CD4-positive, alpha-beta T cell treated with Interleukin-4 for 4 hours (primary cell): ENCODE results near the gene REC8.
"Not testable (repeated sequence)": the region's sequence is repeated elsewhere in the genome, so short reads cannot be mapped to it uniquely, and the experiment has no call there.

Source experiments
- DNase-seq: peaks from one replicate; pipeline ENCODE4 v3.0.0-alpha.2; 2020

REC8 gene

DNA sequence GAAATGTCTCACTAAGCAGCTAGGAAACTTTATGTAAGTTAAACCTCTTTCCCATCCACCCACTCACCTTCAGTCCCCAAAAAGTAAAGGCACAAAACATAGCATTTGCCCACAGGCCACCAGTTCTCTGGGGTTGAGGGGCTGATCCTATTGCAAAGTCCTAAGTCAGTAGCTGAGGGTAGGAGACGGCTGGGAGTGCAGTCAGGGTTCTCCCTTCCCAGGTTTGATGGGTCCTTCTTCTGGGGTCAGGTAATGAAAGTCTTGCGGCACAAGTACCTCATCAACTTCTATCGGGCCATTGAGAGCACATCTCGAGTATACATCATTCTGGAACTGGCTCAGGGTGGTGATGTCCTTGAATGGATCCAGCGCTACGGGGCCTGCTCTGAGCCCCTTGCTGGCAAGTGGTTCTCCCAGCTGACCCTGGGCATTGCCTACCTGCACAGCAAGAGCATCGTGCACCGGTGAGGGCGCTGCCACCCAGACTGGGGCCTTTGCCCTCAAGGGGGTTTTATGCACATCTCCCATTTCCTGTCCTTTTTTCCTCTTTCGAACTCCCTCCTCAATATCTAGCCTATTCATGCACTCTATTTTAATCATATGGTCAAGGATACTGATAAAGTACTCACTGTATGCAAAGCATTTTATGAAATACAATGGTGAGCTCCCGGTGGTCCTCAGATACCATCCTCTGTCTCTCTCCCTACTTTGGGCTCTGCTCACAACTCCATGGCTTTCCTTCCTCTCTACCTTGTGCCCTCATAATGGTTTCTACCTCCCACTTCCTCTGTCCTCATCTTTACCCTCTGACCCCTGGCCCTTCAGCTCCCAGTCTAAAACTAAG is 34.6 kb downstream of the REC8 start:
- no peak for DNase-seq

DNA sequence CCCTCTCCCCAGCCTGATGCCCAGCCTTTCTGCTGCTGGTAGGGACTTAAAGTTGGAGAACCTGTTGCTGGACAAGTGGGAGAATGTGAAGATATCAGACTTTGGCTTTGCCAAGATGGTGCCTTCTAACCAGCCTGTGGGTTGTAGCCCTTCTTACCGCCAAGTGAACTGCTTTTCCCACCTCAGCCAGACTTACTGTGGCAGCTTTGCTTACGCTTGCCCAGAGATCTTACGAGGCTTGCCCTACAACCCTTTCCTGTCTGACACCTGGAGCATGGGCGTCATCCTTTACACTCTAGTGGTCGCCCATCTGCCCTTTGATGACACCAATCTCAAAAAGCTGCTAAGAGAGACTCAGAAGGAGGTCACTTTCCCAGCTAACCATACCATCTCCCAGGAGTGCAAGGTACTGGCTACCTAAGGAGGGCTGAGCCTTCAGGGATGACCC is 35.2 kb downstream of the REC8 start:
- peak; percentile 15 for DNase-seq

DNA sequence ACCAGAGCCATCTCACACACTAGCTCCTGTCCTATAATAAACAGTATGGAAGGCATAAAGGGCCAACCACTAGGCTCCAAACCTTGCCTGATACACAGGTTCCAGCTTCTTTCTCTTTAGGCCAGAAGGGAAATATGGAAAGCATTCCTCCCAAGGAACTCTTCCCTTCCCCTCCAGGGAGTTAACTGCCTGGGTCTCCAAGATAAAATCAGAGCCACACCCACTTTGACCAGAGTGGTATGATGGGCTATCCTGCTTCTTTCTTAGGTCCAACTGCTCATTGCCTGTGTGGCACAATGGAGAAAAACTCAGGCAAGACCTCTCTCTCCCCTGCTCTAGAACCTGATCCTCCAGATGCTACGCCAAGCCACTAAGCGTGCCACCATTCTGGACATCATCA is 35.7 kb downstream of the REC8 start:
- no peak for DNase-seq

DNA sequence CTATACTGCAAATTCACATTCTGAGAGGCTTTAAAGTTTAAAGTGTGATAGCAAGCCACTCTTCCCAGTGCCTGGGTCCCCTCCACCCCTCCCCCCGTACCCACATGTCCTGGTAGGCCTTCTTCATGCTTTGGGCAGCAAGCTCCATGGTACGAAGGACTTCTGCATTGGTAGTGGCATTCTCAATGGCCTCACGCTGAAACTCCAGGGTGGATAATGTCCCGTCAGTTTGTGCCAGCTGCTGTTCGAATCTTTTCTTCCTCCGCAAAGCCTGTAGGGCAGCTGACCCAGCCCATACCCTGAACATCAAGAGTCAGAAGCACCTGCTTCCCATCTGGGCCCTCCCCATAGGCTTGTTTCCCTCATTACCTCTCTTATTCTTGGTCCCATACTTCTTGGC is 39.4 kb downstream of the REC8 start:
- DNase-seq = no peak

DNA sequence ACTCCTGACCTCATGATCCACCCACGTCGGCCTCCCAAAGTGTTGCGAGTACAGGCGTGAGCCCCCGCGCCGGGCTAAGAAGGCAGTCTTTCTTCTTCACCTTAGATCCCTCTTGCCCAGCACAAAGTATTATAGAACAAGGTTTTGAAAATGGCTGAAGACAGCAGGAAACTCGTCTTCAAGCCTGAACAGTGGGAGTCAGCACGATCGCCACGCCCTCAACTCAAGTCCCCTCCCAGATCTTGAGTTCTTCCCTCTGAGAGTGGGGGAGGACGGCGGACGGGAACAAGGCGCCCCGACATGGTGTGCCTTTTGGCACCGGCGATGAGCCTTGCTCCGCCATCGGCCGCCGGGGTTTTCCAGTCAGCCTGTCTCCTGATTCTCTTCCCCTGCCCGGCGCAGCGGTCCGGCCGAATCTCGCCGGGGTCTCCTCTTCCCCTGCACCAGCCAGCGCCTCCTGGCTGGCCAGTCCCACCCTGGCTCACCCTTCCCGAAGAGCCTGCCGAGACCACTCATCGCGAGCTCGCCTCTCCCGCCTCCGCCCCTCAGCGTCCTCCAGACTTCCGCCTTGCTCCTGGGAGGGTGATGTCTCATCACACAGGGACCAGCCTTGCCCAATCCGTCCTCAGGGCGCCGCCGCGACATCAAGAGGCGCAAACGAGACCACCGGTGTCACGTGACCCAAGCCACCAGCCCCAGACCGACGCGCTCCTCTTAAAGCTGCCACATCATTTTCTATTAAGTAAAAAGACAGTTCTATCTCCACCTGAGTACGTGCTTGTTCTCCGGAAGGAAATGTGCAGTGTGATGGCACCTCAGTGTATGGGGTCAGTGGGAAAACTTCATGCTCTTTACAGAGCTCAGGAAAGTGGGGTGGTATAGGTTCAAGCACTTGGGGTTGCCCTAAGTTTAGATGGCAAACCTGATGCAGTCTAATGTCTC is 41.3 kb downstream of the REC8 start, which contains the start of gene CHMP4A:
Gene CHMP4A, minus strand, starts transcription at position 565 of the 942 bp plus-strand sequence. Its CDS starts 49 bp downstream, at position 516.
- peak; percentile 98 for DNase-seq

DNA sequence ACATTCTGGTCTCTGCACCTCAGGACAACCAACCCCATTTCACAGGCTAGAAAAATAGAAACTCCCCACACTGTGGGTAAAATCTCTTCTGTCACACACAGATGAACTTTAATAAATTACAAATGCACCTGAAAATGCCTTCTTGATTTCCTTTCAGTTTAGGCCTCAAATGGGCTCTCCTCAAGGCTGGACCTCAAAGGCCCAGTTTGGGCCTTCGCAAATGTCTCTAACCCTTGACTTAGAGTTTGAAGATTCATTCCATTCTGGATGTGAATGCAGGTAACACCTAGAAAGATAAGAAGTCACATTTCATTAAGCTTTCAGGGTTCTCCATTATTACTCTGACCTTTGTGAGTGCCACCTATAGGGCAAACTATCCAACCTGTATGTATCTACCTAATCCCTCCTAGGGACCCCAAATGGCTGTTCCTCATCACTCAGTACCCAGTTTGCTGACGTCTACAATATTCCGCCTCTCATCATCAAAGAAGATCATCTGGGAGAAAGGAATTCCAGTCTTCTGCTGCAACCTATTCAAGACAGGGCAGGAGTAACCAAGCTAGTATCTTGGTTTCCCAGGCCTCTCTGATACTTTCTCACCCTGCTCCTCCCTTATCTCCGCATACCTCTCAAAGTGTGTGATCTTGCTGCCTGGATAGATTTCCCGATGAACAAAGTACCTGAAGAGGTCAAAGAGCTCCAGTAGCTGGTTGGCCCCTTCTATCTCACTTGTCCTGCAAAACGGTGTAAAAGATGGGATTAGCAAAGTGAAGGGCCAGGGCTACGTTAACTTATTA is 42.2 kb downstream of the REC8 start:
- no peak for DNase-seq

DNA sequence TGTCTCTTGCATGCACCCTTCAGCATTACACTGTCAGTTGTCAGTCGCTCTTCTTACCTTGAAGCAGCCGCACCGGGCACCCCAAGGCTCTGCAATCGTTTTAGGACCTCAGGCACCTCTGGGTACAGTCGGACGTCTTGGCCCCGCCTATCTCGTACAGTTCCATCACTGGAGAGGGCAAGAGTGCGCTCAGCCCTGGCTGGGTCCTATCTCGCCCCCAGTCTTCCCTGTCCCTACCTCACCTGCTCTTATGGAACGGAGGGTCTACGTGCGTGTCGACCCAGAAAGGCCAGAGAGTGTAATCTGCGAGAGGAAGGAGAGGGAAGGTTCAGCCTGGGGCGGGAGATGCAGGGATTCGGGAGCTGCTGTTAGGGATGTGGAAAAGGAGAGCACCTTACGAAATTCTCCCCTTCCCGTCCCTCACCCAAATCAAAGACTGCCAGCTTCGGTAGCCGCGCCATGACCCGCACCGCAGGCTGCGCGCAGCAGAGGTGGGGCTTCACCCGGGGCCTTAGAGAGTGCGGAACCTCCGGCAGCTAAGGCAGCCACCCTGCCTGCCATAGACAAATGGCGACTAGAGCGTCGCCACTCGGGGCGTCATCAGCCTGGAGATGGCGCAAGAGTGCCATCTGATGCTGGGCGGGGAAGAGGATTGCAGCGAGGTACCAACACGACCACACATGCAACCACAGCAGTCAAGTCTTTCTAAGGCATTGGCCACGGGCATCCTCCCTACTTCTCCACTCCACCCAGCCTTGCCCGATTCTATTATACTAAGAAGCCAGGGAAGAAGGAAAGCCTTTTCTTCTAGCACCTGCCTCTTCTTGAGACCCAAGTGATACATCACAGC is 43.8 kb downstream of the REC8 start, which contains the start of gene MDP1:
Gene MDP1, minus strand, starts transcription at position 572 of the 850 bp plus-strand sequence. Its CDS starts 111 bp downstream, at position 461.
- DNase-seq = peak; percentile 90

DNA sequence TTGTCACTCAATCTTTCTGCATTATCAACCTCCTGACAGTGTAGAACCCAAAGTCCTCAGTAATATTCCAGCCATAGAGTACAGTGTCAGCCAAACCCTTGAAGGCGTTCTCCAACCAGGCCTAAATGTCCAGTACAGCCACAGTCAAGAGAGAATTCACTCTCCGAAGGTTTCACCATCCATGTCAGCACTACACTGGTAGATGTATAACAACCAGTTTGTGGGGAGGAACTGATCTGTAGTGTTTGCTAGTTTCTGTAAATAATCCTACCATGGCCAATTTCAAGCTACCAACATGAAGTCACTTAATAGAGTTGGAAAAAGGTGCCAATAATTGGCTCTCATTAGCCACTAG is 44.4 kb downstream of the REC8 start:
- no peak for DNase-seq

DNA sequence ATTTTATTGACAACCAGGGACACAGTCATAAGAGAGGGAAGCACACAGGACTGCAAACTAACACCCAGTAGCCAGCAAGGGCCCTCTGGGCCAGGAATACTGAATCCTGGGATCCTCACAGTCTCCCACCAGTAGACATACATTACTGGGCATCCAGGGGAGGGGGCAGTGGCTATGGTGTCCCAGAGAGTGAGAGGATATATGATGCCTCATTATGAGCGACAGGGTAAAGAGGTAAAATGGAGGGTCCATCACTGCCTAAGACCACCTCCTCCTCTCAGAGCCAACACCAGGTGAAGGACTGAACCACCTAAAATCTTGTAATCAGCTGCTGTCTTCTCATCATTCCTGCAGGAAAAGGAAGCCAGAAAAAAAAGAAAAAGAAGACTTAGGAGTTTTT is 45.0 kb downstream of the REC8 start:
- DNase-seq = not testable (repeated sequence)

DNA sequence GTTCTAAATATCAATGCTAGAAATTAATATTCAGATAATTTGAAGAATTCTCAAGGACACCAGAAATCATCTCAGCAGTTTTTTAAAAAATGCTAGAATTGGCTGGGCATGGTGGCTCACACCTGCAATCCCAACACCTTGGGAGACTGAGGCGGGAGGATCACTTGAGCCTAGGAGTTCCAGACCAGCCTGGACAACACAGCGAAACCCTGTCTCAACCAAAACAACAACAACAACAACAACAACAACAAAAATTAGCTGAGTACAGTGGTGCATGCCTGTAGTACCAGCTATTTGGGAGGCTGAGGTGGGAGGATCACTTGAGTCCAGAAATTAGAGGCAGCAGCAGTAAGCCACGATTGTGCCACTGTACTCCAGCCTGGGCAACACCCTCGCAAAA is 47.2 kb downstream of the REC8 start:
- DNase-seq = no peak

DNA sequence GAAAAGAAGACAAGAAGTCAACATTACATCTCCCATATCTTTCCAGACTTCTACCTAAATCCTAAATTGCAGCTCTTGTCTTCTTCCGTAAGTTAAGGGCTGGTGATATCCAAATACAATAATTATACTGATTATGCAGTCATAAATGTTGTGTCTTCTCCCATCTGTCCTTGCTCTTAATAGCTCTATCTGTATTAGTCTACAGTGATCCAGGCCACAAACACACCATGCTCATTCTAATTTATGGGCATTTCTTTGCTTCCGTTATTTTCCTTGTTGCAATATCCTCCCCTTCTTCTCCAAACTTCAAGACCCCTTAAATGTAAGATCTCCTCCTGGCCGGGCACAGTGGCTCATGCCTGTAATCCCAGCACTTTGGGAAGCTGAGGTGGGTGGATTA is 47.6 kb downstream of the REC8 start:
- DNase-seq = no peak

DNA sequence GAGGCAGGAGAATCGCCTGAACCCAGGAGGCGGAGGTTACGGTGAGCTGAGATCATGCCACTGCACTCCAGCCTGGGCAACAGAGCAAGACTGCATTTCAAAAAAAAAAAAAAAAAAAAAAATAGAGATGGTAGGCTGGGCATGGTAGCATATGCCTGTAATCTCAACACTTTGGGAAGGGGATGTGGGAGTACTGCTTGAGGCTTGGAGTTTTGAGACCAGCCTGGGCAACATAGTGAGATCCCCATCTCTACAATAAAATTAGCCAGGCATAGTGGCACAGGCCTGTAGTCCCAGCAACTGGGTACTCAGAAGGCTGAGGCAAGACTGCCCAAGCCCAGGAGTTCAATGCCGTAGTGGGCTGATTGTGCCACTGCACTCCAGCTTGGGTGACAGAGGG is 51.1 kb downstream of the REC8 start:
- DNase-seq = not testable (repeated sequence)

DNA sequence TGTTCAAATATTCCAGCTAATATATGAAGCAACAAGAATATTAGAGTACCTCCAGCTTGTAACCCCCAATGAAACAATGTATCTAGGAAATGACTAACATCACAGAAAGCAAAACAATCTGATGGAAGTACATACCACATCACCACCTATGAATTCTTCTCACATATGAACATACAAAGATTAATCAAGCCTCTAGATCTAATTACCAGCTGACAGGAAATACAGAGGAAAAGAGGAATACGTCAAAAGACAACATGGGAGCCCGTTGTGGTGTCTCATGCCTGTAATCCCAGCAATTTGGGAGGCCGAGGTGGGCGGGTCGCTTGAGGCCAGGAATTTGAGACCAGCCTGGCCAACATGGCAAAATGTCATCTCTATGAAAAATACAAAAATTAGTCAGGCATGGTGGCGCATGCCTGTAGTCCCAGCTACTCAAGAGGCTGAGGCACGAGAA is 52.8 kb downstream of the REC8 start:
- no peak for DNase-seq

DNA sequence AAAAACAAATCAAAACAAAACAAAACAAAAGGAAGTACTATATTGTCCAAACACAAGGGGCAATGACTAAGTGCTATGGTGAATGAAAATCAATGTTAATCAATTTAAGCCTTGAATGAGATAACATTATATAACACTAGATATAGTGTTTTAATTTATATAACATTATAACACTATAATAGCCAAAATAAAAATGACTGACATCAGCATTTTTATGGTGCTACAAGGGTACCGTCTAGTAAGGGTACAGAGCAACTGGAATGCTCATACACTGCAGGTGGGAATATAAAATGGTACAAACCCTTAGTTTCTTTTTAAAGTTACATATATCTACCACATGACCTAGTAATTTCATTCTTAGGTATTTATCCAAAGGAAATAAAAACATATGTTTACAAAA is 54.6 kb downstream of the REC8 start:
- DNase-seq = no peak

DNA sequence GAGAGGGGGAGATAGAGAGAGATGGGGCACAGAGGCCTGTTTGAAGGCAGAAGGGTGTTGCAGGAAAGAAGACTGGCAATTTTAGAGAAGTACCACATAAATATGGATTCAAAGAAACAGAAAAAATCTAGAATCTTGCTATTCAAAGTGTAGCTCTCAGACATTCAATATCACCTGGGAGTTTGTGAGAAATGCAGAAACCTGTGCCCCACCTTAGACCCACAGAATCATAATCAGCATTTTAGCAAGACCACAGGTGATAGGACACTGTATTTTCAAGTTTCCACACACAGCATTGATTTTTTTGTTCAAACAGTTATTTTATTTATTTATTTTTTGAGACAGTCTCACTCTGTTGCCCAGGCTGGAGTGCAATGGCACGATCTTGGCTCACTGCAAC is 57.0 kb downstream of the REC8 start:
- DNase-seq = no peak
